CD14-positive monocyte (primary cell): Measurements from ENCODE around the gene UBE2M. TPM values are rescaled to one million over a fixed set of nuclear protein-coding genes. Genes with fewer than 3 reads are reported as not detected.

Experiments
- DNase-seq, 3 donors: peaks; one replicate each; pipeline ENCODE4 v3.0.0-alpha.2; 2011 to 2022
- H2AFZ ChIP-seq: 2 replicates; pipeline ENCODE4 v1.6.0; 2012; ENCODE audit warnings: mild to moderate bottlenecking, low read depth, low read length, inconsistent platforms; ENCODE audit not compliant: insufficient read depth, poor library complexity, severe bottlenecking
- H3K27ac ChIP-seq, 2 donors: 1 replicate in 1 of 2; 2 replicates in 1 of 2; pipeline ENCODE4 v1.5.1; 2012 to 2013; ENCODE audit warnings: low read length in 2 of 2, control low read depth in 1 of 2, inconsistent platforms in 1 of 2, low read depth in 1 of 2, mild to moderate bottlenecking in 1 of 2
- H3K27me3 ChIP-seq, 2 donors: one replicate each; pipeline versions ENCODE4 v1.6.0 to v1.6.1; 2011 to 2013; ENCODE audit warnings: low read length in 2 of 2; ENCODE audit not compliant: control insufficient read depth in 2 of 2, insufficient read depth in 2 of 2
- H3K36me3 ChIP-seq, 2 donors: replicated peaks in 1 of 2; 1 replicate in 1 of 2; 2 replicates in 1 of 2; pipeline versions ENCODE4 v1.5.1 to v1.6.1; 2012 to 2013; ENCODE audit warnings: low read length in 2 of 2, control low read depth in 1 of 2, inconsistent platforms in 1 of 2, mild to moderate bottlenecking in 1 of 2; ENCODE audit not compliant: insufficient read depth in 2 of 2, control insufficient read depth in 1 of 2
- H3K4me1 ChIP-seq, 2 donors: 1 replicate in 1 of 2; 2 replicates in 1 of 2; pipeline versions ENCODE4 v1.5.1 to v1.6.1; 2012 to 2013; ENCODE audit warnings: low read length in 2 of 2, control low read depth in 1 of 2, inconsistent platforms in 1 of 2, mild to moderate bottlenecking in 1 of 2, moderate library complexity in 1 of 2; ENCODE audit not compliant: insufficient read depth in 2 of 2, control insufficient read depth in 1 of 2
- H3K4me2 ChIP-seq: replicated peaks from 2 replicates; pipeline ENCODE3; 2012; ENCODE audit warnings: low read length, moderate library complexity, mild to moderate bottlenecking; ENCODE audit not compliant: poor library complexity, severe bottlenecking; ENCODE audit errors: extremely low read depth
- H3K4me3 ChIP-seq, 3 experiments: fragments of 200-600 bp in 1 of 3; sonication (generic) in 1 of 3; replicated peaks in 1 of 3; 1 replicate in 2 of 3; 2 replicates in 1 of 3; pipeline ENCODE4 v1.5.1; 2011 to 2013; ENCODE audit warnings: low read length in 3 of 3, mild to moderate bottlenecking in 3 of 3, control low read depth in 2 of 3, low read depth in 2 of 3, inconsistent platforms in 1 of 3, moderate library complexity in 1 of 3
- H3K79me2 ChIP-seq: 2 replicates; pipeline ENCODE4 v1.6.0; 2012; ENCODE audit warnings: mild to moderate bottlenecking, control low read depth, inconsistent platforms, low read length, moderate library complexity; ENCODE audit not compliant: insufficient read depth
- H3K9ac ChIP-seq: 2 replicates; pipeline ENCODE4 v1.6.0; 2017; ENCODE audit warnings: low read length, mild to moderate bottlenecking; ENCODE audit not compliant: insufficient read depth, poor library complexity, severe bottlenecking
- H3K9me3 ChIP-seq, 2 donors: replicated peaks in 1 of 2; 1 replicate in 1 of 2; 2 replicates in 1 of 2; pipeline versions ENCODE4 v1.5.1 to v1.6.1; 2012 to 2013; ENCODE audit warnings: low read length in 2 of 2, control low read depth in 1 of 2; ENCODE audit not compliant: control insufficient read depth in 1 of 2, insufficient read depth in 1 of 2
- H4K20me1 ChIP-seq: 2 replicates; pipeline ENCODE4 v1.6.0; 2012; ENCODE audit warnings: mild to moderate bottlenecking, low read length, control low read depth, moderate library complexity; ENCODE audit not compliant: insufficient read depth
- H3K27ac Mint-ChIP-seq, 7 donors: one replicate each; pipeline ENCODE4 v1.8.0; 2020; ENCODE audit warnings: mild to moderate bottlenecking in 7 of 7, mixed read lengths in 7 of 7, moderate library complexity in 6 of 7, inconsistent platforms in 2 of 7
- H3K27me3 Mint-ChIP-seq, 3 donors: one replicate each; pipeline ENCODE4 v1.8.0; 2021 to 2022; ENCODE audit warnings: low read depth in 3 of 3, mild to moderate bottlenecking in 3 of 3, mixed read lengths in 3 of 3, moderate library complexity in 3 of 3, inconsistent platforms in 1 of 3
- H3K36me3 Mint-ChIP-seq, 2 donors: one replicate each; pipeline ENCODE4 v1.8.0; 2020; ENCODE audit warnings: mixed read lengths in 2 of 2, inconsistent platforms in 1 of 2, mild to moderate bottlenecking in 1 of 2
- H3K4me1 Mint-ChIP-seq: one replicate; pipeline ENCODE4 v1.8.0; 2020; ENCODE audit warnings: mild to moderate bottlenecking, mixed read lengths
- H3K4me3 Mint-ChIP-seq, 2 donors: one replicate each; pipeline ENCODE4 v1.8.0; 2020; ENCODE audit warnings: mild to moderate bottlenecking in 2 of 2, mixed read lengths in 2 of 2, moderate library complexity in 1 of 2
- H3K9me3 Mint-ChIP-seq, 7 donors: one replicate each; pipeline ENCODE4 v1.8.0; 2020 to 2022; ENCODE audit warnings: mixed read lengths in 7 of 7, mild to moderate bottlenecking in 6 of 7, moderate library complexity in 6 of 7, inconsistent platforms in 2 of 7
- WGBS: methylation state at CpG from one replicate; pipeline ENCODE4 v1.1.5; 2013; ENCODE audit warnings: missing lambda C conversion rate; ENCODE audit not compliant: insufficient coverage; 5-methylcytosine and 5-hydroxymethylcytosine counted together
- intact Hi-C, 2 donors: fragments of 100-400 bp; cut with micrococcal nuclease; formaldehyde crosslinking; loops; one replicate each; pipeline versions ENCODE4 v1.15.0 to v1.15.1; 2023
- polyA plus RNA-seq, 3 donors: library from polyadenylated mRNA; depleted of rRNA in 1 of 3; unstranded in 2 of 3; stranded (reverse) in 1 of 3; fragments of 300-500 nt in 2 of 3; fragments of >200 nt in 1 of 3; fragmentation: Illumina TruSeq in 2 of 3; gene quantifications; 1 replicate in 2 of 3; 2 replicates in 1 of 3; pipeline ENCODE4 v1.2.3, GENCODE V29; 2012 to 2021
- TF ChIP-seq, protein P1 (sequence below): fragments of 200-600 bp; IDR thresholded peaks from one replicate; pipeline ENCODE4 v1.8.0; 2022; ENCODE audit warnings: antibody characterized with exemption, mild to moderate bottlenecking

UBE2M gene
- polyA plus RNA-seq, 3 donors = 7.8 to 84.6 (median 14.3) TPM

DNA sequence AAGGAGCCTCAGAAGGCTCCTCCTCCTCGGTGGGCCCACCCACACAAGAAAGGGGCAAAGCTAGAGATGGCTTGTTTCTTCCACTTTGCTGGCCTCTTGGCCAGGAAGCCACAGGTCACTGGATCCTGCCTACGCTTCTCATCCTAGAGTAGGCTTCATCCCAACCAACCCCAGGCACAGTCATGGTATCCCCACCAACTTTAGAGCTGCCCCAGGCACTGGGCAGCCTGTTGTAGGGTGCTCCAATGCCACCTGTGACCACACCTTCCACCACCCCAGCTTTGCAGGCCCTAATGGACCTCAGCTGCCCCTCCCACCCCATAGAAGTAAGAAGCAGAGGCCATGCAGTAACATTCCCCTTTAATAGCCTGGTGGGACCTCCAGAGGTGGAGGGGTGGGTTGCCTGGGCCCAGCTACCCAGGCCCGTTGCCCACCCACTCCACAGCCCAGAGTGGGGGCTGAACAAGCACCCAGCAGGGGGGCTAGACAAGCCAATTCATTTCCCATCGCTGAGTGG is 3.0 kb downstream of the UBE2M start:
- H3K4me1 Mint-ChIP-seq = peaks cover 57% of the 10 kb centered on the region
- H3K36me3 Mint-ChIP-seq = peaks cover 48 to 52% of the 10 kb centered on the region in 2 donors
- peak overlapping the region; percentile 80 for H3K4me2 ChIP-seq
- DNase-seq = no peak
- intact Hi-C loops = no loop called here
- H3K9me3 Mint-ChIP-seq = peaks cover 0 to 5% (median 0%) of the 10 kb centered on the region in 7 donors
- peak overlapping the region; percentile 95 to 98 for H3K27ac ChIP-seq
- H3K79me2 ChIP-seq = peaks cover 52% of the 10 kb centered on the region
- H3K4me3 ChIP-seq = peak overlapping the region; percentile 10 to 98 (median 92)
- 15% methylated on average over 2 of the region's 4 CpGs for WGBS
- peak overlapping the region; percentile 88 for H3K9ac ChIP-seq
- no peaks in the 10 kb centered on the region for H3K27me3 ChIP-seq
- TF ChIP-seq, protein P1, sequence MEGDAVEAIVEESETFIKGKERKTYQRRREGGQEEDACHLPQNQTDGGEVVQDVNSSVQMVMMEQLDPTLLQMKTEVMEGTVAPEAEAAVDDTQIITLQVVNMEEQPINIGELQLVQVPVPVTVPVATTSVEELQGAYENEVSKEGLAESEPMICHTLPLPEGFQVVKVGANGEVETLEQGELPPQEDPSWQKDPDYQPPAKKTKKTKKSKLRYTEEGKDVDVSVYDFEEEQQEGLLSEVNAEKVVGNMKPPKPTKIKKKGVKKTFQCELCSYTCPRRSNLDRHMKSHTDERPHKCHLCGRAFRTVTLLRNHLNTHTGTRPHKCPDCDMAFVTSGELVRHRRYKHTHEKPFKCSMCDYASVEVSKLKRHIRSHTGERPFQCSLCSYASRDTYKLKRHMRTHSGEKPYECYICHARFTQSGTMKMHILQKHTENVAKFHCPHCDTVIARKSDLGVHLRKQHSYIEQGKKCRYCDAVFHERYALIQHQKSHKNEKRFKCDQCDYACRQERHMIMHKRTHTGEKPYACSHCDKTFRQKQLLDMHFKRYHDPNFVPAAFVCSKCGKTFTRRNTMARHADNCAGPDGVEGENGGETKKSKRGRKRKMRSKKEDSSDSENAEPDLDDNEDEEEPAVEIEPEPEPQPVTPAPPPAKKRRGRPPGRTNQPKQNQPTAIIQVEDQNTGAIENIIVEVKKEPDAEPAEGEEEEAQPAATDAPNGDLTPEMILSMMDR = no peak
- no peaks in the 10 kb centered on the region for H3K9me3 ChIP-seq
- peaks cover 50 to 61% of the 10 kb centered on the region in 2 donors for H3K4me1 ChIP-seq
- H4K20me1 ChIP-seq = peaks cover 26% of the 10 kb centered on the region
- peaks cover 44 to 54% of the 10 kb centered on the region in 2 donors for H3K36me3 ChIP-seq
- H3K4me3 Mint-ChIP-seq = peak overlapping the region; percentile 92 to 97
- H3K27ac Mint-ChIP-seq = peak overlapping the region; percentile 96 to 99 (median 98)
- no peaks in the 10 kb centered on the region for H3K27me3 Mint-ChIP-seq
- H2AFZ ChIP-seq = peak overlapping the region; percentile 82

DNA sequence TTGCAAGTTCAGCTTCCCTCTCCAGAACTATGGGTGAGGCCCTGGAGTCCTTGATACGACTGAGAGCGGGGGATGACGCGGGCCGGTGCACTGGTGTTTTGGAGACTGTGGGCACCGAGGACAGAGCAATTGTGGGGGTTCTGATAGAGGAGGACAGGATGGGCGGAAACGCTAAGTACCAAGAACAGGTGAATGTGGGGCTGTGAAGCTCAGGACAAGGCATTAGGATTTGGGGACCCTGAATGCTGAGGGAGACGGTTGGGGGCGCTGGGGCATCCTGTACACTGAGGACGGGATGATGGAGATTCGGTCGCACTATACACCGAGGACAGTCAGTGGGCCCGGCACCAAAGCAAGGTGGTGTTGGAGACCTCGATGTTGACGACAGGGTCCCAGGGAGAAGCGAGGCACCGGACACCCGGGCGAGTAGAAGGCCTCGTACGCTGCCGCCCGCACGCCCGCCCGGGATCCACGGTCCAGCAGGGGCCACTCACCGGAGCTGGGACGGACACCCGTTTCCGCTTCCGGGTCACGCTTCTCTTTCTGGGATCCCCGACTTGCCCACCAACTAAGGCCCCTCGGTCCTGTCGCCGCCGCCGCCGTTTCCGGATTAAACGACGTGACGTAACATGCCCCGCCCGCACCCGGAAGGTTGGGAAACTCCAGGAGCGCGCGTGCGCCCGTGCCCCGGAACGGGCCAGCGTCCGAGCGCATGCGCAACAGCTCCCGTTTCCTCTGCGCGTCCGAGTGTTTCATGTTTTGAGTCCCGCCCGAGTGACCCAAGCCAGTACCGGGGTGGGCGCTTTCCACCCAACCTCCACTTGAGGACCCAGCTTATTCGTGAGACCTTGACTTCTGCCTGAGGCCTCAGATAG is 3.7 kb downstream of the UBE2M start, which contains the start of gene CHMP2A:
CHMP2A (minus strand) TSS at position 612 of the 875 bp plus-strand sequence. CDS start 893 bp downstream, outside the sequence.
- peak; percentile 95 to 99 (median 98) for DNase-seq
- Mint-ChIP-seq H3K4me3 (peak within 1 kb of the TSS; percentile 92 to 97), H3K27me3 (no peaks in the 10 kb centered on the region), H3K4me1 (peaks cover 52% of the 10 kb centered on the region), H3K27ac (peak within 1 kb of the TSS; percentile 96 to 99 (median 98)), H3K9me3 (peaks cover 0 to 4% (median 0%) of the 10 kb centered on the region in 7 donors), H3K36me3 (peaks cover 55 to 59% of the 10 kb centered on the region in 2 donors)
- H4K20me1 ChIP-seq = peaks cover 33% of the 10 kb centered on the region
- peaks cover 43 to 54% of the 10 kb centered on the region in 2 donors for H3K4me1 ChIP-seq
- H3K9ac ChIP-seq = peak within 1 kb of the TSS; percentile 88
- H3K27me3 ChIP-seq = no peaks in the 10 kb centered on the region
- peaks cover 51 to 60% of the 10 kb centered on the region in 2 donors for H3K36me3 ChIP-seq
- peak within 1 kb of the TSS; percentile 83 to 98 (median 92) for H3K4me3 ChIP-seq
- peak within 1 kb of the TSS; percentile 80 for H3K4me2 ChIP-seq
- H2AFZ ChIP-seq = peak within 1 kb of the TSS; percentile 82
- peaks cover 52% of the 10 kb centered on the region for H3K79me2 ChIP-seq
- WGBS = under 1% methylated on average over 67 of the region's 69 CpGs
- intact Hi-C loops = no loop called here
- H3K9me3 ChIP-seq = no peaks in the 10 kb centered on the region
- peak within 1 kb of the TSS; percentile 95 to 98 for H3K27ac ChIP-seq
- TF ChIP-seq, protein P1 = no peak
